Osteocyte (in vitro differentiated cells): ENCODE measurements around the gene IQGAP3. TPM values are rescaled to one million over a fixed set of nuclear protein-coding genes. Genes with fewer than 3 reads are reported as not detected.

Experiments used
- DNase-seq: peaks from one replicate; pipeline ENCODE4 v3.0.0; 2021; ENCODE audit warnings: mixed read lengths; ENCODE audit not compliant: unreplicated experiment; ENCODE audit errors: extremely low spot score
- H3K27ac Mint-ChIP-seq: one replicate; pipeline ENCODE4 v1.8.0; 2021; ENCODE audit warnings: mild to moderate bottlenecking, mixed read lengths; ENCODE audit not compliant: unreplicated experiment
- H3K27me3 Mint-ChIP-seq: one replicate; pipeline ENCODE4 v1.8.0; 2021; ENCODE audit warnings: mixed read lengths; ENCODE audit not compliant: unreplicated experiment
- H3K36me3 Mint-ChIP-seq: one replicate; pipeline ENCODE4 v1.8.0; 2021; ENCODE audit warnings: mixed read lengths; ENCODE audit not compliant: unreplicated experiment
- H3K4me1 Mint-ChIP-seq: one replicate; pipeline ENCODE4 v1.8.0; 2021; ENCODE audit warnings: mixed read lengths; ENCODE audit not compliant: unreplicated experiment
- H3K4me3 Mint-ChIP-seq: one replicate; pipeline ENCODE4 v1.8.0; 2021; ENCODE audit warnings: mild to moderate bottlenecking, moderate library complexity, mixed read lengths; ENCODE audit not compliant: unreplicated experiment
- H3K9me3 Mint-ChIP-seq: one replicate; pipeline ENCODE4 v1.8.0; 2021; ENCODE audit warnings: mixed read lengths; ENCODE audit not compliant: unreplicated experiment
- CTCF ChIP-seq: fragments of 200-600 bp; sonication (generic); IDR thresholded peaks from 2 replicates; pipeline ENCODE4 v1.5.0; 2021; ENCODE audit warnings: antibody characterized with exemption, mild to moderate bottlenecking, moderate library complexity
- total RNA-seq: library from RNA; stranded (reverse); gene quantifications from 2 replicates; pipeline ENCODE4 v1.2.1, GENCODE V29; 2021

The IQGAP3 gene
- total RNA-seq, 1 donor from 2014 or later: 9.8 TPM

- peaks cover 49% of the 10 kb centered on the region for H3K4me1 Mint-ChIP-seq
- H3K27ac Mint-ChIP-seq: peak overlapping the region; percentile 99
- DNase-seq: no peak
- no peak for TF ChIP-seq CTCF
- peak overlapping the region; percentile 79 for H3K4me3 Mint-ChIP-seq
- no peaks in the 10 kb centered on the region for H3K27me3 Mint-ChIP-seq
- H3K36me3 Mint-ChIP-seq: no peaks in the 10 kb centered on the region
- H3K9me3 Mint-ChIP-seq: no peaks in the 10 kb centered on the region
These were observed 68.5 kb downstream of the IQGAP3 start for GRCh38 chr1:156503698-156504437.

GRCh38 chr1:156502894-156503697, 69.3 kb downstream of the IQGAP3 start:
- Mint-ChIP-seq H3K4me3 (peak overlapping the region; percentile 48), H3K27ac (peak overlapping the region; percentile 99), H3K27me3 (no peaks in the 10 kb centered on the region), H3K36me3 (no peaks in the 10 kb centered on the region), H3K9me3 (no peaks in the 10 kb centered on the region), H3K4me1 (peaks cover 56% of the 10 kb centered on the region)
- TF ChIP-seq CTCF: no peak
- DNase-seq: no peak

GRCh38 chr1:156502391-156502893, 69.9 kb downstream of the IQGAP3 start:
- peaks cover 62% of the 10 kb centered on the region for H3K4me1 Mint-ChIP-seq
- no peak for TF ChIP-seq CTCF
- no peak for DNase-seq

GRCh38 chr1:156500793-156501506, 71.4 kb downstream of the IQGAP3 start:
- Mint-ChIP-seq H3K27me3 (no peaks in the 10 kb centered on the region), H3K4me1 (peaks cover 75% of the 10 kb centered on the region)
- DNase-seq: peak; percentile 99

More at GRCh38 chr1:156502391-156502893, 69.9 kb downstream of the IQGAP3 start:
- Mint-ChIP-seq H3K9me3 (no peaks in the 10 kb centered on the region), H3K27me3 (no peaks in the 10 kb centered on the region), H3K36me3 (no peaks in the 10 kb centered on the region), H3K27ac (peak overlapping the region; percentile 99), H3K4me3 (peak overlapping the region; percentile 80)

More at GRCh38 chr1:156500793-156501506, 71.4 kb downstream of the IQGAP3 start:
- Mint-ChIP-seq H3K9me3 (no peaks in the 10 kb centered on the region), H3K36me3 (peaks cover under 1% of the 10 kb centered on the region), H3K4me3 (peak overlapping the region; percentile 86), H3K27ac (peak overlapping the region; percentile 99)
- peak; percentile 55 for TF ChIP-seq CTCF
